Tibial nerve (tissue), 4 donors: Measurements from ENCODE around the gene PIK3C3. TPM values are rescaled to one million over a fixed set of nuclear protein-coding genes. Genes with fewer than 3 reads are reported as not detected.

ENCODE experiments used
- DNase-seq, 2 donors: peaks; one replicate each; pipeline ENCODE4 v3.0.0-alpha.2; 2019; ENCODE audit warnings: low spot score in 2 of 2
- H3K27ac ChIP-seq, 4 donors: fragments of 200-600 bp; sonication (generic) in 3 of 4; one replicate each; pipeline ENCODE4 v1.5.1; 2017 to 2019; ENCODE audit warnings: mild to moderate bottlenecking in 1 of 4
- H3K27me3 ChIP-seq, 2 donors: fragments of 200-600 bp; sonication (generic) in 1 of 2; one replicate each; pipeline versions ENCODE4 v1.5.1 to v1.6.0; 2017 to 2019
- H3K36me3 ChIP-seq, 3 donors: fragments of 200-600 bp; sonication (generic); one replicate each; pipeline ENCODE4 v1.5.1; 2018 to 2019
- H3K4me1 ChIP-seq, 4 donors: fragments of 200-600 bp; sonication (generic) in 3 of 4; one replicate each; pipeline ENCODE4 v1.5.1; 2017 to 2019
- H3K4me3 ChIP-seq, 4 donors: fragments of 200-600 bp; sonication (generic) in 3 of 4; one replicate each; pipeline ENCODE4 v1.5.1; 2017 to 2019; ENCODE audit warnings: mild to moderate bottlenecking in 1 of 4, moderate library complexity in 1 of 4
- H3K9me3 ChIP-seq, 4 donors: fragments of 200-600 bp; sonication (generic) in 3 of 4; one replicate each; pipeline ENCODE4 v1.5.1; 2017 to 2019
- CTCF ChIP-seq, 5 experiments: fragments of 200-600 bp in 3 of 5; fragments of 450-650 bp in 2 of 5; sonication (generic) in 3 of 5; IDR thresholded peaks; one replicate each; pipeline ENCODE4 v1.5.1; 2016 to 2019; ENCODE audit warnings: antibody characterized with exemption in 5 of 5, mild to moderate bottlenecking in 3 of 5, moderate library complexity in 2 of 5
- EP300 ChIP-seq, 2 donors: sonication (generic); formaldehyde crosslinking; IDR thresholded peaks; one replicate each; pipeline ENCODE4 v1.6.1; 2017; ENCODE audit warnings: antibody characterized with exemption in 2 of 2, mild to moderate bottlenecking in 1 of 2
- POLR2A ChIP-seq, 2 donors: fragments of 450-650 bp; IDR thresholded peaks; one replicate each; pipeline ENCODE4 v1.6.1; 2017; ENCODE audit warnings: antibody characterized with exemption in 2 of 2, mild to moderate bottlenecking in 2 of 2, moderate library complexity in 2 of 2
- WGBS, 2 donors: methylation state at CpG; one replicate each; pipeline ENCODE4 v1.1.5; 2018; 5-methylcytosine and 5-hydroxymethylcytosine counted together
- total RNA-seq, 4 donors: library from RNA; depleted of rRNA; stranded (reverse); fragments of >200 nt; gene quantifications; one replicate each; pipeline ENCODE4 v1.1.0, GENCODE V29; 2016

PIK3C3 gene
- total RNA-seq, 4 donors from 2014 or later, result 46.7 to 87.7 (median 52.5) TPM

- Histone ChIP-seq H3K36me3 (peaks cover 0 to 47% (median 0%) of the 10 kb centered on the region in 3 donors), H3K9me3 (no peaks in the 10 kb centered on the region), H3K27me3 (no peaks in the 10 kb centered on the region), H3K4me3 (no peak overlapping the region), H3K4me1 (no peaks in the 10 kb centered on the region), H3K27ac (no peak overlapping the region)
- TF ChIP-seq EP300 (IDR thresholded peaks at IDR 0.05) (no peak), POLR2A (IDR thresholded peaks at IDR 0.05) (no peak), CTCF (IDR thresholded peaks at IDR 0.05) (no peak)
- DNase-seq, result no peak
- 77 to 87% methylated on average over 4 of the region's 4 CpGs for WGBS, 2 donors
Measured at GRCh38 chr18:42086288-42086687, 131.3 kb downstream of the PIK3C3 start.

DNA sequence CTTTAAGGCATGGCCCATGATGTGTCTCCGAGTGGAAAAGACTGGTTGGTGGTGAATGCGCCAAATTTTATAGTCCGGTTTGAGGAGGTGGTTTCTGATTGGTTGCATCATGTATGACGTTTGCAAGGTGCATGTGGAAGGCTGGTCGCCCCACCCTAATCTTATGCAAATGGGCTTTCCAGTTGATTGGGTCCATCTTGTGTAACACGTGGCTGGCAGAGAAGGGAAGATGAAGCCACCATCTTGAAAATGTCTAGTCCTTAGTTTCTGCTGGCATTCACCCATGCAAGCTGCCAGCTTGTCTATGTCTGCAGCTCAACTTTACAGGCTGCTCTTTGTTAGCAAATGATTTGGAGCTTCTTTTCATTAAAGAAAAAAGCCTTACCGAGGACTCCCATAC, 132.2 kb downstream of the PIK3C3 start:
- DNase-seq, result no peak
- Histone ChIP-seq H3K4me3 (no peak overlapping the region), H3K36me3 (peaks cover 0 to 43% (median 0%) of the 10 kb centered on the region in 3 donors), H3K4me1 (no peaks in the 10 kb centered on the region), H3K27me3 (no peaks in the 10 kb centered on the region), H3K27ac (no peak overlapping the region), H3K9me3 (no peaks in the 10 kb centered on the region)
- 84 to 87% methylated on average over 7 of the region's 7 CpGs for WGBS, 2 donors
- TF ChIP-seq POLR2A (IDR thresholded peaks at IDR 0.05) (no peak), EP300 (IDR thresholded peaks at IDR 0.05) (no peak), CTCF (IDR thresholded peaks at IDR 0.05) (no peak)

- DNase-seq, result no peak
- 76 to 77% methylated on average over 4 of the region's 4 CpGs for WGBS, 2 donors
- no peak for TF ChIP-seq EP300 (IDR thresholded peaks at IDR 0.05)
- TF ChIP-seq POLR2A (IDR thresholded peaks at IDR 0.05), result no peak
- TF ChIP-seq CTCF (IDR thresholded peaks at IDR 0.05), result no peak
- peaks cover 0 to 37% (median 0%) of the 10 kb centered on the region in 3 donors for H3K36me3 ChIP-seq
- no peaks in the 10 kb centered on the region for H3K9me3 ChIP-seq
- H3K27ac ChIP-seq, result no peak overlapping the region
- H3K27me3 ChIP-seq, result no peaks in the 10 kb centered on the region
- no peaks in the 10 kb centered on the region for H3K4me1 ChIP-seq
- no peak overlapping the region for H3K4me3 ChIP-seq
Measured at GRCh38 chr18:42087876-42088275, 132.8 kb downstream of the PIK3C3 start.

DNA sequence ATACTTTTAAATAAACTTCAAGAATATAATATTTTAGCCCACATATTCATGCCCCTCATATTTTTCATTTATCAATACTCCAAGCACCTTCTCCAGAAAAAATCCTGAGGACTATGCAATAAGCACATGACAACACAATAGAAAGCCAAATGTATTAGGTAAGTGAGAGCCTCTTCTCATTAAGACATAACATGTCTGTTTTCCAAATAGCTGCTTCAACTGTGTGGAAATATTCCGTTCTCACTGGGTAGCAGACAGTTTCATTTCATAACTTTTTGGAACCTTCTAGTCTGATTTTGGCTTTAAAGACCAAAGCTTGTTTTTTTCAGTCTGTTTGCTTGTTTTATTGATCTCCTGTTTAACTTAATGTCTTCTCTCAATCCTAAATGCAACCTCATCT, 137.8 kb downstream of the PIK3C3 start:
- 75 to 78% methylated on average over 1 of the region's 1 CpG for WGBS, 2 donors
- no peak for TF ChIP-seq POLR2A (IDR thresholded peaks at IDR 0.05)
- TF ChIP-seq EP300 (IDR thresholded peaks at IDR 0.05), result peak in 1 of 2 donors; percentile 60
- TF ChIP-seq CTCF (IDR thresholded peaks at IDR 0.05), result no peak
- H3K27ac ChIP-seq, result peak overlapping the region in 1 of 4 donors; percentile 46
- no peaks in the 10 kb centered on the region for H3K27me3 ChIP-seq
- no peak overlapping the region for H3K4me3 ChIP-seq
- no peaks in the 10 kb centered on the region for H3K4me1 ChIP-seq
- peaks cover 0 to 5% (median 0%) of the 10 kb centered on the region in 3 donors for H3K36me3 ChIP-seq
- DNase-seq, result no peak
- H3K9me3 ChIP-seq, result no peaks in the 10 kb centered on the region

DNA sequence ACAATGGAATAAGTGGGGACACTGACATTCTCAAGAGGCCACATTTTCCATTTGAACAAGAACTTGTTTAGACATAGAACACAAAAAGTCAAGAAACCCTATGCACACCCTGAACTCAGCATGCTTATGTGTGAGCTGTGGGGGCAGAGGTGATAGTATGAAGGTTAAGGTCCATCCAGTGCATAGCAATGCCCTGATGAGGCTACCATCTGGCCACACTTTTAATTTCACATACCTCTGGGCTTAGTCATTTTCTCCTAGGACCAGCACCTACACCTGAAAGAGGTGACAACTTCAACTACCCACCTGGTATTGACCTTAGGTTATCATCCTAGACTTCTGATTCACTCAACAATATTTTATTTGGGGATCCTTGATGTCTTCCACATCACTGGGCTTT, 139.8 kb downstream of the PIK3C3 start:
- Histone ChIP-seq H3K27ac (no peak overlapping the region), H3K36me3 (no peaks in the 10 kb centered on the region), H3K9me3 (no peaks in the 10 kb centered on the region), H3K4me3 (no peak overlapping the region), H3K27me3 (no peaks in the 10 kb centered on the region), H3K4me1 (no peaks in the 10 kb centered on the region)
- DNase-seq, result no peak
- TF ChIP-seq EP300 (IDR thresholded peaks at IDR 0.05), result no peak
- TF ChIP-seq POLR2A (IDR thresholded peaks at IDR 0.05), result no peak
- no peak for TF ChIP-seq CTCF (IDR thresholded peaks at IDR 0.05)
